GM06990 (cell line): ENCODE data around the gene CACNA1E.

Experiments used
- DNase-seq: peaks from one replicate; pipeline ENCODE4 v3.0.0-alpha.2; 2011; ENCODE audit not compliant: insufficient read length; ENCODE audit errors: extremely low read depth
- H3K27me3 ChIP-seq: replicated peaks from 2 replicates; pipeline ENCODE4 v1.6.0; 2011; ENCODE audit warnings: low read length; ENCODE audit not compliant: control insufficient read depth, insufficient read depth
- H3K36me3 ChIP-seq: 2 replicates; pipeline ENCODE4 v1.5.1; 2011; ENCODE audit warnings: low read length; ENCODE audit not compliant: control insufficient read depth, insufficient read depth
- H3K4me3 ChIP-seq: replicated peaks from 2 replicates; pipeline ENCODE4 v1.5.1; 2011; ENCODE audit warnings: low read depth, mild to moderate bottlenecking, control low read depth, low read length
- CTCF ChIP-seq: IDR thresholded peaks from 2 replicates; pipeline ENCODE4 v1.5.1; 2011; ENCODE audit warnings: low read length, control low read depth, mild to moderate bottlenecking, inconsistent platforms; ENCODE audit not compliant: insufficient read depth, poor library complexity, severe bottlenecking

The CACNA1E gene

DNA sequence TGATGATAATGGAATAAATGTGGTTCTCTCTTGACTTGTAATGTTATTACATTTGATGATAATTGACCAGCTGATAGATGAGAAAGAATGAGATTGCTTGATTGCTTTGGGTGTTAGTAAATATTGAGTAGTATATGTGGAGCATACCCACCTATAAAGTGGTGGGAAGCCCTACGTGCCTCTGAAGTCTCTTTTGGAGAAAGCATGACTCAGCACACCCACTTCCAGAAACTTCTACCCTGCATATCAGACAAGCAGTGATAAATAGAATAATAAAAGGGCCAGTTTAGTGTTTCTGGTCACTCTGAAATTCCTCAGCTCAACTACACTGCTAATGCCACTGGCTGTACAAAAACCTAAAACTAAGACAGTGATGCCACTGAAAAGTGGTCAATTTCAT, 289.4 kb downstream of the CACNA1E start:
- peaks cover 1% of the 10 kb centered on the region for H3K36me3 ChIP-seq
- DNase-seq, result no peak
- TF ChIP-seq CTCF, result no peak
- no peaks in the 10 kb centered on the region for H3K27me3 ChIP-seq
- no peak overlapping the region for H3K4me3 ChIP-seq

GRCh38 chr1:181776044-181776443, 292.7 kb downstream of the CACNA1E start:
- no peak for TF ChIP-seq CTCF
- H3K4me3 ChIP-seq, result no peak overlapping the region
- no peak for DNase-seq
- no peaks in the 10 kb centered on the region for H3K27me3 ChIP-seq
- H3K36me3 ChIP-seq, result no peaks in the 10 kb centered on the region

DNA sequence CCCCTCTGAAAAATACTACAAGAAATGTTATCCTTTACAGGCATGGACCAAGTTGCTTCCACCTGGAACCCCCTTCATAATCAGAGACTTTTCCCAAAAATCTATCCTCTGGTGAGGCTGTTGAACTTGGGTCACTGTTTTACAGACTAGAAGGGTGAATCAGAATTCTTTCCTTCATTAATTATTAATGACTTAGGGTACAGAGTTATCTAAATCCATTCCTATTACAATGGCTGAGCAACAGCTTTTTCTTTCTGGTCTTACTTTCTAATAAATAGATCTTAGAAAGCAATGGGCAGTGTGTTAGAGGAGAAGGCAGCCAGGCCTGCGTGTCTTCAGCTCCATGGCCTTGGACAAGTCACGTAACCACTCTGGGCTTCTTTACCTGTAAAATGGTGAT, 294.0 kb downstream of the CACNA1E start:
- no peak for DNase-seq
- TF ChIP-seq CTCF, result no peak
- no peak overlapping the region for H3K4me3 ChIP-seq
- no peaks in the 10 kb centered on the region for H3K36me3 ChIP-seq
- H3K27me3 ChIP-seq, result no peaks in the 10 kb centered on the region

- no peak for TF ChIP-seq CTCF
- Histone ChIP-seq H3K4me3 (no peak overlapping the region), H3K27me3 (no peaks in the 10 kb centered on the region), H3K36me3 (no peaks in the 10 kb centered on the region)
- no peak for DNase-seq
These were observed 294.5 kb downstream of the CACNA1E start for GRCh38 chr1:181777812-181778211.

GRCh38 chr1:181778640-181779260, 295.4 kb downstream of the CACNA1E start:
- DNase-seq, result no peak
- H3K27me3 ChIP-seq, result no peaks in the 10 kb centered on the region
- no peak for TF ChIP-seq CTCF

DNA sequence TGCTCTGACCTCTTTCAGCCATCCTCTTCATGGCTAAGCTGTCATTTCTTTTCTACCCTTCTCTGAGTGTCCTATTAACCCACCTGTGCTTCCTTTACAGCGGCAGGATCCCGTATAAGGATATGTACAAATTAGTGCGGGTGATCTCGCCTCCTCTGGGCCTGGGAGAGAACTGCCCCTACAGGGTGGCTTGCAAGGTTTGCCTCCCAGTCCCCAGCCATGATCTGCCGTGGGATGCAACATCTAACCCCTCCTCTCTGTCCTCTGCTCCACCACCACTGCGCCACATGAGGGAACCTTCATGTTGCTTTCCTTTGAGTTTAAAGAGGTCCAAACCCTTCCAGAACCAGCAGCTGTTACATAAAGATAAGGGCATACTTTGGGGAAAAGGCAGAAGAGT, 296.0 kb downstream of the CACNA1E start:
- H3K36me3 ChIP-seq, result no peaks in the 10 kb centered on the region
- TF ChIP-seq CTCF, result no peak
- no peak for DNase-seq
- H3K27me3 ChIP-seq, result no peaks in the 10 kb centered on the region
- no peak overlapping the region for H3K4me3 ChIP-seq

More at GRCh38 chr1:181778640-181779260, 295.4 kb downstream of the CACNA1E start:
- Histone ChIP-seq H3K36me3 (no peaks in the 10 kb centered on the region), H3K4me3 (no peak overlapping the region)
